MM.1S (cell line): ENCODE results near the gene COL4A3.

Experiments used
- EZH2 ChIP-seq: fragments of 300-600 bp; sonication (generic); optimal IDR thresholded peaks from 2 replicates; pipeline ENCODE3; 2017; ENCODE audit warnings: low read depth, mild to moderate bottlenecking, antibody characterized with exemption, low read length, mixed read lengths
- TF ChIP-seq, protein P1 (sequence below): fragments of 300-600 bp; sonication (generic); IDR thresholded peaks from 2 replicates; pipeline ENCODE4 v1.5.1; 2016; ENCODE audit warnings: antibody characterized with exemption, low read length, mixed read lengths

DNA sequence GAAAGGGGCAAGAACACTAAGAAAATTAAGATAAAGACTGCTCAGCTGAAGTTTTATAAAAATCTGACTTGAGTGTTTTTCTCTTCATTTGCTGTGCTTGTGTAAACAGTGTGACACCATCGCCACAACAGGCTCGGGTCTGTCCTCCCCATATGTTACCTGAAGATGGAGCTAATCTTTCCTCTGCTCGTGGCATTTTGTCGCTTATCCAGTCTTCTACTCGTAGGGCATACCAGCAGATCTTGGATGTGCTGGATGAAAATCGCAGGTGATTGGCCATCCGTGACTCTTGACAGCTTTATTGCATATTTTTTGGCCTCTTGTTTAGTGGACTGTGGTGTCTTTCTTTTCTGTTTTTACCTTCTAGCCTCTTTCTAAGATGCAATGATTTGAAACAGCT is 182.7 kb downstream of the COL4A3 start:
- TF ChIP-seq EZH2 = no peak
- TF ChIP-seq, protein P1, sequence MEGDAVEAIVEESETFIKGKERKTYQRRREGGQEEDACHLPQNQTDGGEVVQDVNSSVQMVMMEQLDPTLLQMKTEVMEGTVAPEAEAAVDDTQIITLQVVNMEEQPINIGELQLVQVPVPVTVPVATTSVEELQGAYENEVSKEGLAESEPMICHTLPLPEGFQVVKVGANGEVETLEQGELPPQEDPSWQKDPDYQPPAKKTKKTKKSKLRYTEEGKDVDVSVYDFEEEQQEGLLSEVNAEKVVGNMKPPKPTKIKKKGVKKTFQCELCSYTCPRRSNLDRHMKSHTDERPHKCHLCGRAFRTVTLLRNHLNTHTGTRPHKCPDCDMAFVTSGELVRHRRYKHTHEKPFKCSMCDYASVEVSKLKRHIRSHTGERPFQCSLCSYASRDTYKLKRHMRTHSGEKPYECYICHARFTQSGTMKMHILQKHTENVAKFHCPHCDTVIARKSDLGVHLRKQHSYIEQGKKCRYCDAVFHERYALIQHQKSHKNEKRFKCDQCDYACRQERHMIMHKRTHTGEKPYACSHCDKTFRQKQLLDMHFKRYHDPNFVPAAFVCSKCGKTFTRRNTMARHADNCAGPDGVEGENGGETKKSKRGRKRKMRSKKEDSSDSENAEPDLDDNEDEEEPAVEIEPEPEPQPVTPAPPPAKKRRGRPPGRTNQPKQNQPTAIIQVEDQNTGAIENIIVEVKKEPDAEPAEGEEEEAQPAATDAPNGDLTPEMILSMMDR = no peak
